HepG2 (cell line): ENCODE results near the gene SYTL1. TPM values are rescaled to one million over a fixed set of nuclear protein-coding genes. Genes with fewer than 3 reads are reported as not detected.

Experiments used
- ARNT2 ChIP-seq: sonication (generic); formaldehyde crosslinking; IDR thresholded peaks from 2 replicates; pipeline ENCODE4 v1.8.0; 2022; ENCODE audit warnings: mild to moderate bottlenecking, low read depth, missing genetic modification reagents, moderate library complexity
- FOXP4 ChIP-seq: sonication (generic); formaldehyde crosslinking; IDR thresholded peaks from 2 replicates; pipeline ENCODE4 v1.4.0; 2020; ENCODE audit warnings: missing genetic modification reagents
- IRF2 ChIP-seq: IDR thresholded peaks from 2 replicates; pipeline ENCODE4 v1.6.1; 2018; ENCODE audit warnings: missing genetic modification reagents, missing compliant biosample characterization
- JUN ChIP-seq: sonication (generic); formaldehyde crosslinking; IDR thresholded peaks from 2 replicates; pipeline ENCODE4 v1.4.0; 2020; ENCODE audit warnings: mild to moderate bottlenecking, missing genetic modification reagents
- RFX5 ChIP-seq: IDR thresholded peaks from 2 replicates; pipeline ENCODE4 v1.6.1; 2011; ENCODE audit warnings: low read depth, low read length, improper control_type of control experiment
- SP1 ChIP-seq, 2 experiments: fragments of 450-650 bp in 1 of 2; sonication (generic) in 1 of 2; formaldehyde crosslinking in 1 of 2; IDR thresholded peaks; 2 replicates each; pipeline versions ENCODE4 v1.4.0 to v1.6.1; 2016 to 2020; ENCODE audit warnings: missing genetic modification reagents in 1 of 2
- ZBTB49 ChIP-seq: sonication (generic); formaldehyde crosslinking; IDR thresholded peaks from 2 replicates; pipeline ENCODE4 v1.4.0; 2020; ENCODE audit warnings: missing genetic modification reagents, borderline replicate concordance
- ZNF432 ChIP-seq: sonication (generic); formaldehyde crosslinking; IDR thresholded peaks from 2 replicates; pipeline ENCODE4 v1.5.0; 2020; ENCODE audit warnings: missing genetic modification reagents, mild to moderate bottlenecking, borderline replicate concordance
- ZNF615 ChIP-seq: sonication (generic); formaldehyde crosslinking; IDR thresholded peaks from 2 replicates; pipeline ENCODE4 v1.5.0; 2020; ENCODE audit warnings: mild to moderate bottlenecking, missing genetic modification reagents, borderline replicate concordance
- ZNF772 ChIP-seq: sonication (generic); formaldehyde crosslinking; IDR thresholded peaks from 2 replicates; pipeline ENCODE4 v1.5.0; 2020; ENCODE audit warnings: mild to moderate bottlenecking, missing genetic modification reagents
- polyA plus RNA-seq, 8 experiments: library from polyadenylated mRNA; depleted of rRNA in 3 of 8; stranded (reverse) in 7 of 8; unstranded in 1 of 8; fragments of >200 nt; fragmentation: Illumina TruSeq in 4 of 8; extraction: Trizol in 4 of 8; gene quantifications; 2 replicates each; pipeline versions ENCODE4 v1.2.1 to v1.2.3, GENCODE V29; 2011 to 2016; ENCODE audit warnings: low read depth in 4 of 8, missing spikeins in 1 of 8, mixed read lengths in 1 of 8; ENCODE audit not compliant: insufficient read depth in 1 of 8
- total RNA-seq, 5 experiments: library from RNA; depleted of rRNA; stranded (reverse); fragments of >200 nt; fragmentation: Illumina TruSeq; extraction: Trizol; gene quantifications; 2 replicates each; pipeline ENCODE4 v1.2.3, GENCODE V29; 2016; ENCODE audit warnings: low read depth in 1 of 5
- TF ChIP-seq, protein P1 (sequence below): sonication (generic); formaldehyde crosslinking; IDR thresholded peaks from 2 replicates; pipeline ENCODE4 v1.8.1; 2023; ENCODE audit warnings: mild to moderate bottlenecking, moderate library complexity, missing genetic modification reagents
- TF ChIP-seq, protein P2 (sequence below): sonication (generic); formaldehyde crosslinking; IDR thresholded peaks from 2 replicates; pipeline ENCODE4 v1.4.0; 2020; ENCODE audit warnings: missing genetic modification reagents
- TF ChIP-seq, protein P3 (sequence below): sonication (generic); formaldehyde crosslinking; IDR thresholded peaks from 2 replicates; pipeline ENCODE4 v1.5.0; 2020; ENCODE audit warnings: mild to moderate bottlenecking, missing genetic modification reagents

Gene SYTL1
- total and polyA plus RNA-seq, 2 of the 13 experiments (the other 11 are each of a cell fraction or from before 2014, with no cell fraction given) = 11.1 to 17.8 TPM

DNA sequence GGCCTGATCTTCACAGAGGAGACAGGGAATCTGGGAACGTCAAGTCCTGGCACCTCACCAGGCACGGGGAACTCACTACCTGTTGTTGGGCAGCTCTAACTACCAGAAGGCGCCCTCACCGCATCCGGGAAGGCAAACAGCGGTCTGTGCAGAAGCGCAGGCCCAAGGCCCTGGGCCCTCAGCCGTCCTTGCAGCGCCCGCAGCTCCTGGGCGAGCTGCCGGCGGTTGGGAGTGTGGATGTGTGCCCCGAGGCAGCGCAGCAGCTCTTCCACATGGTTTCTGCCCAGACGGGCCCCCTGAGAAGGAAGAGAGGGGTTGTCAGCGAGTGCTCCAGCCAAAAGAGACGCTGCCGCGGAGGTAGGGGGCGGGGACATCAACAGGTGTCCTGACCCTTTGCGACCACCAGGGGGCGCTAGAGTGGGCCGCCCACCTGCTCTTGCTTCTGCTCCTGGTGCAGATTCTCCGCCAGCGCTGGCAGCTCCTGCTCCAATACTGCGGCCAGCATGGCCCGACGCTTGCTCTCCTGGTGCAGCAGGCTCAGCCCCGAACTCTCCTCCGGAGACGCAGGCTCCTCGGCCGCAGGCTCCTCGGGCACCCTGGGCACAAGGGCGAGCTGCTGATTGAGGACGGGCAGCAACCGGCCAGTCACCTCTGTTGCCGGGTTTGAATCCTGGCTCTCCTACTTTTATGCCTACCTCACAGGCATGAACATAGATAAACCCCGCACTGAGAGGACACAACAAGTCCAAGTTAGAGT lies 15.6 kb downstream of the SYTL1 start (continued):
- TF ChIP-seq, protein P1, sequence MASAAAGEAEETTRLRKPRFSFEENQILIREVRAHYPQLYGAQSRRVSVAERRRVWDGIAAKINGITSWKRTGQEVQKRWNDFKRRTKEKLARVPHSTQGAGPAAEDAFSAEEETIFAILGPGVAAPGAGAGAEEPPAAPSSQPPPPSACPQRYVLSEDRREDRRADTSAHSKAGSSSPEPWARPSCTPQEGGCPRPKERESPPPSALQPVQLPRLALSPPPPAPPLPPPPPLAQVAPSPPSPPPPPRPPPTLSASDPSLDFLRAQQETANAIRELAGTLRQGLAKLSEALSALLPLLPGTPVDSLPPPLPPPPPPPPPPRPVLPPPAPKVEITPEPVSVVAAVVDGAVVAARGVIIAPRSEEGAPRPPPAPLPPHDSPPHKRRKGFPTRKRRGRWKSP (CRISPR knock-in tag) = no peak; the same call in 1 of the 2 replicates
- TF ChIP-seq SP1 (IDR thresholded peaks at IDR 0.05) (no peak), SP1 (CRISPR knock-in tag; IDR thresholded peaks at IDR 0.05) (peak; percentile 63; the same call in 1 of the 2 replicates), ZBTB49 (no peak), ZNF432 (CRISPR knock-in tag) (no peak), IRF2 (0 out of 2 replicates have a peak, but pooled peaks have one; percentile 25), ZNF772 (CRISPR knock-in tag) (0 out of 2 replicates have a peak, but pooled peaks have one; percentile 29), ARNT2 (CRISPR knock-in tag) (no peak), JUN (CRISPR knock-in tag) (no peak), FOXP4 (CRISPR knock-in tag) (0 out of 2 replicates have a peak, but pooled peaks have one; percentile 17), ZNF615 (CRISPR knock-in tag) (no peak), RFX5 (no peak)
- TF ChIP-seq, protein P2, sequence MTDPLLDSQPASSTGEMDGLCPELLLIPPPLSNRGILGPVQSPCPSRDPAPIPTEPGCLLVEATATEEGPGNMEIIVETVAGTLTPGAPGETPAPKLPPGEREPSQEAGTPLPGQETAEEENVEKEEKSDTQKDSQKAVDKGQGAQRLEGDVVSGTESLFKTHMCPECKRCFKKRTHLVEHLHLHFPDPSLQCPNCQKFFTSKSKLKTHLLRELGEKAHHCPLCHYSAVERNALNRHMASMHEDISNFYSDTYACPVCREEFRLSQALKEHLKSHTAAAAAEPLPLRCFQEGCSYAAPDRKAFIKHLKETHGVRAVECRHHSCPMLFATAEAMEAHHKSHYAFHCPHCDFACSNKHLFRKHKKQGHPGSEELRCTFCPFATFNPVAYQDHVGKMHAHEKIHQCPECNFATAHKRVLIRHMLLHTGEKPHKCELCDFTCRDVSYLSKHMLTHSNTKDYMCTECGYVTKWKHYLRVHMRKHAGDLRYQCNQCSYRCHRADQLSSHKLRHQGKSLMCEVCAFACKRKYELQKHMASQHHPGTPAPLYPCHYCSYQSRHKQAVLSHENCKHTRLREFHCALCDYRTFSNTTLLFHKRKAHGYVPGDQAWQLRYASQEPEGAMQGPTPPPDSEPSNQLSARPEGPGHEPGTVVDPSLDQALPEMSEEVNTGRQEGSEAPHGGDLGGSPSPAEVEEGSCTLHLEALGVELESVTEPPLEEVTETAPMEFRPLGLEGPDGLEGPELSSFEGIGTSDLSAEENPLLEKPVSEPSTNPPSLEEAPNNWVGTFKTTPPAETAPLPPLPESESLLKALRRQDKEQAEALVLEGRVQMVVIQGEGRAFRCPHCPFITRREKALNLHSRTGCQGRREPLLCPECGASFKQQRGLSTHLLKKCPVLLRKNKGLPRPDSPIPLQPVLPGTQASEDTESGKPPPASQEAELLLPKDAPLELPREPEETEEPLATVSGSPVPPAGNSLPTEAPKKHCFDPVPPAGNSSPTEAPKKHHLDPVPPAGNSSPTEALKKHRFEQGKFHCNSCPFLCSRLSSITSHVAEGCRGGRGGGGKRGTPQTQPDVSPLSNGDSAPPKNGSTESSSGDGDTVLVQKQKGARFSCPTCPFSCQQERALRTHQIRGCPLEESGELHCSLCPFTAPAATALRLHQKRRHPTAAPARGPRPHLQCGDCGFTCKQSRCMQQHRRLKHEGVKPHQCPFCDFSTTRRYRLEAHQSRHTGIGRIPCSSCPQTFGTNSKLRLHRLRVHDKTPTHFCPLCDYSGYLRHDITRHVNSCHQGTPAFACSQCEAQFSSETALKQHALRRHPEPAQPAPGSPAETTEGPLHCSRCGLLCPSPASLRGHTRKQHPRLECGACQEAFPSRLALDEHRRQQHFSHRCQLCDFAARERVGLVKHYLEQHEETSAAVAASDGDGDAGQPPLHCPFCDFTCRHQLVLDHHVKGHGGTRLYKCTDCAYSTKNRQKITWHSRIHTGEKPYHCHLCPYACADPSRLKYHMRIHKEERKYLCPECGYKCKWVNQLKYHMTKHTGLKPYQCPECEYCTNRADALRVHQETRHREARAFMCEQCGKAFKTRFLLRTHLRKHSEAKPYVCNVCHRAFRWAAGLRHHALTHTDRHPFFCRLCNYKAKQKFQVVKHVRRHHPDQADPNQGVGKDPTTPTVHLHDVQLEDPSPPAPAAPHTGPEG (CRISPR knock-in tag) = no peak
- TF ChIP-seq, protein P3, sequence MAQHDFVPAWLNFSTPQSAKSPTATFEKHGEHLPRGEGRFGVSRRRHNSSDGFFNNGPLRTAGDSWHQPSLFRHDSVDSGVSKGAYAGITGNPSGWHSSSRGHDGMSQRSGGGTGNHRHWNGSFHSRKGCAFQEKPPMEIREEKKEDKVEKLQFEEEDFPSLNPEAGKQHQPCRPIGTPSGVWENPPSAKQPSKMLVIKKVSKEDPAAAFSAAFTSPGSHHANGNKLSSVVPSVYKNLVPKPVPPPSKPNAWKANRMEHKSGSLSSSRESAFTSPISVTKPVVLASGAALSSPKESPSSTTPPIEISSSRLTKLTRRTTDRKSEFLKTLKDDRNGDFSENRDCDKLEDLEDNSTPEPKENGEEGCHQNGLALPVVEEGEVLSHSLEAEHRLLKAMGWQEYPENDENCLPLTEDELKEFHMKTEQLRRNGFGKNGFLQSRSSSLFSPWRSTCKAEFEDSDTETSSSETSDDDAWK (CRISPR knock-in tag) = no peak
